ENCODE results near the gene LYRM7.

LYRM7 gene

DNA sequence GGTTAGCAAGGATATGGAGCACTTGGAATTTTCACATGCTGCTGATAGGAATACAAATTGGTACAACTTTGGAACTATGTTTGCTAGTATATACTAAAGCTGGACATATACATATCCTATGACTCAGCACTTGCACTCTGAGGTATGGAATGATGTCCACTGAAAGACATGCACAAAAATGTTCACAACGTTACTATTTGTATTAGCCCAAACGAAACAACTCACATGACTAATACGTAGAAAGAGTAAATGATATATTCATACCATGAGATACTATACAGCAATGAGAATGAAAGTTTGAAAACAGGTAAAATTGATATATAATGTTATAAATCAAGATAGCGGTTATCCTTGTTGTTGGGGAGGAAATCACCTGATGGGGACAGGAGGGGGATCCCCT, 47.6 kb downstream of the LYRM7 start:
- no peak overlapping the region for H3K4me2 ChIP-seq (ENCODE audit: low read depth, low read length)
- H3K9me2 ChIP-seq (replicated peaks; ENCODE audit: insufficient read depth, low read length): no peaks in the 10 kb centered on the region
- no peak for DNase-seq
- no peak overlapping the region for H3K9ac ChIP-seq (ENCODE audit: low read length)
- H3K27ac ChIP-seq (ENCODE audit: low read length): no peak overlapping the region
- TF ChIP-seq EZH2phosphoT487 (IDR thresholded peaks at IDR 0.05; ENCODE audit: low read length) (no peak), EZH2 (optimal IDR thresholded peaks at IDR 0.05; ENCODE audit: low read depth, low read length) (no peak)
- TF ChIP-seq, protein P1, sequence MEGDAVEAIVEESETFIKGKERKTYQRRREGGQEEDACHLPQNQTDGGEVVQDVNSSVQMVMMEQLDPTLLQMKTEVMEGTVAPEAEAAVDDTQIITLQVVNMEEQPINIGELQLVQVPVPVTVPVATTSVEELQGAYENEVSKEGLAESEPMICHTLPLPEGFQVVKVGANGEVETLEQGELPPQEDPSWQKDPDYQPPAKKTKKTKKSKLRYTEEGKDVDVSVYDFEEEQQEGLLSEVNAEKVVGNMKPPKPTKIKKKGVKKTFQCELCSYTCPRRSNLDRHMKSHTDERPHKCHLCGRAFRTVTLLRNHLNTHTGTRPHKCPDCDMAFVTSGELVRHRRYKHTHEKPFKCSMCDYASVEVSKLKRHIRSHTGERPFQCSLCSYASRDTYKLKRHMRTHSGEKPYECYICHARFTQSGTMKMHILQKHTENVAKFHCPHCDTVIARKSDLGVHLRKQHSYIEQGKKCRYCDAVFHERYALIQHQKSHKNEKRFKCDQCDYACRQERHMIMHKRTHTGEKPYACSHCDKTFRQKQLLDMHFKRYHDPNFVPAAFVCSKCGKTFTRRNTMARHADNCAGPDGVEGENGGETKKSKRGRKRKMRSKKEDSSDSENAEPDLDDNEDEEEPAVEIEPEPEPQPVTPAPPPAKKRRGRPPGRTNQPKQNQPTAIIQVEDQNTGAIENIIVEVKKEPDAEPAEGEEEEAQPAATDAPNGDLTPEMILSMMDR (IDR thresholded peaks at IDR 0.05; ENCODE audit: low read length): no peak
- H3K36me3 ChIP-seq (replicated peaks; ENCODE audit: insufficient read depth, low read length): no peaks in the 10 kb centered on the region
- no peaks in the 10 kb centered on the region for H4K20me1 ChIP-seq (ENCODE audit: insufficient read depth, low read length)
- no peaks in the 10 kb centered on the region for H3K79me2 ChIP-seq (ENCODE audit: low read length)
- H2AFZ ChIP-seq (ENCODE audit: low read length): no peak overlapping the region
- no peak overlapping the region for H3K4me3 ChIP-seq (ENCODE audit: low read length)
- no peaks in the 10 kb centered on the region for H3F3A ChIP-seq (ENCODE audit: insufficient read depth, low read length)
- no peaks in the 10 kb centered on the region for H3K27me3 ChIP-seq (replicated peaks; ENCODE audit: insufficient read depth, low read length)
- H3K4me1 ChIP-seq (ENCODE audit: low read length): no peaks in the 10 kb centered on the region; the same call in 1 of the 2 replicates
- no peaks in the 10 kb centered on the region for H3K9me3 ChIP-seq (replicated peaks; ENCODE audit: insufficient read depth, low read length)

DNA sequence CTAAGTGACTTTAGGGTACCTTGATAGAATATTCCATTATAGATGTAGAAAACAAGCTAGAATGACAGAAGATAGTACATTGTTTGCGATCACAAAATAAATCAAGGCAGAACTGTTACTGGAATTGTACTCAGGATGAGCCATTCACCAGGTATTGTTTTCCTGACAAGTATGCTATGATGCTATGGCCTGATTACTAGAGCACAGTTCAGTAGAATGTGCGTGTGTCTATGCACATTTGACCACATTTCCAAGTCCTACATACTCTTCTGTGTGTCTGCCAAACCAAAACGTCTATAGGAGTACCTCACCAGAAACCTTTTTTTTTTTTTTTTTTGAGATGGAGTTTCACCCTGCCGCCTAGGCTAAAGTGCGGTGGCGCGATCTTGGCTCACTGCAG, 49.8 kb downstream of the LYRM7 start:
- H3K79me2 ChIP-seq (ENCODE audit: low read length): no peaks in the 10 kb centered on the region
- no peaks in the 10 kb centered on the region for H4K20me1 ChIP-seq (ENCODE audit: insufficient read depth, low read length)
- H3K27me3 ChIP-seq (replicated peaks; ENCODE audit: insufficient read depth, low read length): no peaks in the 10 kb centered on the region
- H3K4me3 ChIP-seq (ENCODE audit: low read length): no peak overlapping the region
- no peak overlapping the region for H2AFZ ChIP-seq (ENCODE audit: low read length)
- no peaks in the 10 kb centered on the region for H3K9me3 ChIP-seq (replicated peaks; ENCODE audit: insufficient read depth, low read length)
- no peak overlapping the region for H3K9ac ChIP-seq (ENCODE audit: low read length)
- no peaks in the 10 kb centered on the region for H3K36me3 ChIP-seq (replicated peaks; ENCODE audit: insufficient read depth, low read length)
- H3K9me2 ChIP-seq (replicated peaks; ENCODE audit: insufficient read depth, low read length): no peaks in the 10 kb centered on the region
- no peak for DNase-seq
- H3K4me2 ChIP-seq (ENCODE audit: low read depth, low read length): no peak overlapping the region
- H3K4me1 ChIP-seq (ENCODE audit: low read length): no peaks in the 10 kb centered on the region
- no peaks in the 10 kb centered on the region for H3F3A ChIP-seq (ENCODE audit: insufficient read depth, low read length)
- TF ChIP-seq EZH2phosphoT487 (IDR thresholded peaks at IDR 0.05; ENCODE audit: low read length) (no peak), EZH2 (optimal IDR thresholded peaks at IDR 0.05; ENCODE audit: low read depth, low read length) (no peak)
- TF ChIP-seq, protein P1 (IDR thresholded peaks at IDR 0.05; ENCODE audit: low read length): no peak
- H3K27ac ChIP-seq (ENCODE audit: low read length): no peak overlapping the region

DNA sequence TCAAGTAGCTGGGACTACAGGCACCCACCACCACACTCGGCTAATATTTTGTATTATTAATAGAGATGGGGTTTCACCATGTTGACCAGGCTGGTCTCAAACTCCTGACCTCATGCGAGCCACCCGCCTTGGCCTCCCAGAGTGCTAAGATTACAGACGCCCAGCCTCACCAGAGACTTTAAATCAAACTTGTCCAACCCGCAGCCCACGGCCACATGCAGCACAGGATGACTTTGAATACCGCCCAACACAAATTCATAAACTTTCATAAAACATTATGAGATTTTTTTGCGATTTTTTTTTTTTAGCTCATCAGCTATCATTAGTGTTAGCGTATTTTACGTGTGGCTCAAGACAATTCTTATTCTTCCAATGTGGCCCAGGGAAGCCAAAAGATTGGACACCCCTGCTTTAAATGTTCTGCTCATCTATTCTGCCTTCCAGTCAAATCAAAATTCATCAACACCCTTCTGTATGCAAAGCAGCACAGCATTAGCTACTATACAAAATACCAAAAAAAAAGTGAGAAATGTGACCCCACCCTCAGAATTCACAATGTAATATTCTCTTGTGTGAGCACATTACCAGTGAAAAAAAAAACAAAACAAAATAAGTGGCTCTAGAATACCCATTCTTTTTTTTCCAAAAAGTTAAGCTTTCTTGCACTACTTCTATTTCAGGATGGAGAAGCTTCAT, 50.4 kb downstream of the LYRM7 start:
- H3K27ac ChIP-seq (ENCODE audit: low read length): no peak overlapping the region
- H3K4me3 ChIP-seq (ENCODE audit: low read length): no peak overlapping the region
- TF ChIP-seq, protein P1 (IDR thresholded peaks at IDR 0.05; ENCODE audit: low read length): no peak
- H2AFZ ChIP-seq (ENCODE audit: low read length): no peak overlapping the region
- no peak overlapping the region for H3K4me2 ChIP-seq (ENCODE audit: low read depth, low read length)
- no peaks in the 10 kb centered on the region for H3K36me3 ChIP-seq (replicated peaks; ENCODE audit: insufficient read depth, low read length)
- no peaks in the 10 kb centered on the region for H3K9me3 ChIP-seq (replicated peaks; ENCODE audit: insufficient read depth, low read length)
- no peak for DNase-seq
- H3K9ac ChIP-seq (ENCODE audit: low read length): no peak overlapping the region
- H3K79me2 ChIP-seq (ENCODE audit: low read length): no peaks in the 10 kb centered on the region
- no peaks in the 10 kb centered on the region for H3K9me2 ChIP-seq (replicated peaks; ENCODE audit: insufficient read depth, low read length)
- no peaks in the 10 kb centered on the region for H3F3A ChIP-seq (ENCODE audit: insufficient read depth, low read length)
- H3K27me3 ChIP-seq (replicated peaks; ENCODE audit: insufficient read depth, low read length): no peaks in the 10 kb centered on the region
- no peaks in the 10 kb centered on the region for H3K4me1 ChIP-seq (ENCODE audit: low read length)
- no peaks in the 10 kb centered on the region for H4K20me1 ChIP-seq (ENCODE audit: insufficient read depth, low read length)

Data from MM.1S (cell line).